GM12878 (cell line): Measurements from ENCODE around the gene BPIFA3. TPM values are rescaled to one million over a fixed set of nuclear protein-coding genes. Genes with fewer than 3 reads are reported as not detected.

Source experiments
- ATAC-seq: fragments of 200-7000 bp; cut with Tn5 transposase; 3 replicates; pipeline ENCODE4 v1.9.1; 2020; ENCODE audit warnings: mild to moderate bottlenecking, moderate library complexity
- BruUV-seq: library from RNA; stranded (reverse); fragments of 400-500 nt; replicated peaks from 2 replicates; lab custom pipeline; 2021; lab: Mats Ljungman, UMichigan
- CTCF ChIA-PET: fragments of 300-600 bp; sonication (Branson Sonifier 250); formaldehyde crosslinking; extraction: SDS; loops from one replicate; lab custom pipeline; 2021; ENCODE audit warnings: inconsistent platforms; lab: Yijun Ruan, JAX
- POLR2A ChIA-PET: fragments of 350-600 bp; formaldehyde crosslinking; extraction: SDS; loops from one replicate; lab custom pipeline; 2021; ENCODE audit warnings: inconsistent platforms; lab: Charles Lee
- RAD21 ChIA-PET: fragments of 300-600 bp; sonication (Branson Sonifier 250); formaldehyde crosslinking; loops from one replicate; lab custom pipeline; 2023; ENCODE audit warnings: antibody characterized with exemption; ENCODE audit not compliant: unreplicated experiment; lab: Charles Lee
- SMC1A ChIA-PET: fragments of 300-600 bp; sonication (Branson Sonifier 250); formaldehyde crosslinking; loops from one replicate; lab custom pipeline; 2023; ENCODE audit not compliant: unreplicated experiment, uncharacterized antibody; lab: Charles Lee
- DNase-seq: peaks from one replicate; pipeline ENCODE4 v3.0.0-alpha.2; 2011; ENCODE audit warnings: low read depth, low spot score
- FAIRE-seq: peaks from 3 replicates; lab custom pipeline; 2011; peaks lifted over from hg19 to GRCh38; lab: Jason Lieb, UNC
- H2AFZ ChIP-seq: 2 replicates; pipeline ENCODE4 v1.6.0; 2011; ENCODE audit warnings: low read depth, low read length, control low read depth; ENCODE audit not compliant: control insufficient read depth
- H3K27ac ChIP-seq: 2 replicates; pipeline ENCODE4 v1.5.1; 2011; ENCODE audit warnings: control low read depth; ENCODE audit not compliant: control insufficient read depth, insufficient read depth
- H3K27me3 ChIP-seq, 2 experiments: replicated peaks in 1 of 2; 2 replicates each; pipeline versions ENCODE4 v1.6.0 to v1.6.1; 2011; ENCODE audit warnings: low read length in 1 of 2; ENCODE audit not compliant: control insufficient read depth in 2 of 2, insufficient read depth in 2 of 2
- H3K36me3 ChIP-seq, 2 experiments: 2 replicates each; pipeline ENCODE4 v1.5.1; 2011; ENCODE audit warnings: low read length in 1 of 2; ENCODE audit not compliant: control insufficient read depth in 2 of 2, insufficient read depth in 2 of 2
- H3K4me1 ChIP-seq: 2 replicates; pipeline ENCODE4 v1.6.1; 2011; ENCODE audit warnings: mild to moderate bottlenecking, low read length, moderate library complexity, mixed read lengths; ENCODE audit not compliant: control insufficient read depth, insufficient read depth
- H3K4me2 ChIP-seq: 2 replicates; pipeline ENCODE4 v1.6.0; 2011; ENCODE audit warnings: control low read depth; ENCODE audit not compliant: control insufficient read depth, insufficient read depth
- H3K4me3 ChIP-seq: fragments of 200-600 bp; sonication (generic); 2 replicates; pipeline ENCODE4 v1.5.1; 2016
- H3K79me2 ChIP-seq: 2 replicates; pipeline ENCODE4 v1.6.0; 2011; ENCODE audit warnings: low read length; ENCODE audit not compliant: control insufficient read depth, insufficient read depth
- H3K9ac ChIP-seq: 2 replicates; pipeline ENCODE4 v1.8.0; 2011; ENCODE audit warnings: low read length, control low read depth, mixed read lengths; ENCODE audit not compliant: control insufficient read depth, insufficient read depth
- H3K9me3 ChIP-seq: replicated peaks from 3 replicates; pipeline ENCODE4 v1.5.1; 2011; ENCODE audit warnings: mild to moderate bottlenecking, low read length; ENCODE audit not compliant: control insufficient read depth, insufficient read depth
- H4K20me1 ChIP-seq: 2 replicates; pipeline ENCODE4 v1.6.0; 2011; ENCODE audit not compliant: control insufficient read depth, insufficient read depth
- TARDBP ChIP-seq: IDR thresholded peaks from 2 replicates; pipeline ENCODE4 v1.6.1; 2016; ENCODE audit warnings: borderline replicate concordance
- WGBS: methylation state at CpG from one replicate; pipeline ENCODE4 v1.1.6; 2016; ENCODE audit warnings: low lambda C conversion rate; ENCODE audit not compliant: insufficient replicate concordance, insufficient coverage; ENCODE audit errors: missing lambda C conversion rate; 5-methylcytosine and 5-hydroxymethylcytosine counted together
- in situ Hi-C: fragments of 300-500 bp; cut with MboI; formaldehyde crosslinking; loops from 9 replicates; pipeline ENCODE4 v1.14.3; 2018; ENCODE audit warnings: mixed read lengths
- intact Hi-C: fragments of 100-400 bp; cut with micrococcal nuclease; formaldehyde crosslinking; loops from one replicate; pipeline ENCODE4 v1.14.2; 2022; ENCODE audit not compliant: unreplicated experiment
- polyA plus RNA-seq, 11 experiments: library from polyadenylated mRNA; depleted of rRNA in 4 of 11; unstranded in 6 of 11; stranded (reverse) in 5 of 11; fragments of >200 nt; fragmentation: Nextera tagmentation in 4 of 11; fragmentation: Illumina TruSeq in 1 of 11; extraction: Ambion mirVana in 4 of 11; extraction: Trizol in 1 of 11; gene quantifications; 1 replicate in 1 of 11; 2 replicates in 10 of 11; pipeline versions ENCODE4 v1.2.1 to v1.2.3, GENCODE V29; 2011 to 2016; ENCODE audit warnings: inconsistent platforms in 2 of 11, missing spikeins in 2 of 11, low read depth in 1 of 11
- total RNA-seq, 4 experiments: library from RNA; depleted of rRNA in 3 of 4; stranded (reverse); fragments of >200 nt in 3 of 4; fragmentation: Illumina TruSeq in 1 of 4; extraction: Trizol in 1 of 4; gene quantifications; 2 replicates each; pipeline versions ENCODE4 v1.2.1 to v1.2.3, GENCODE V29; 2013 to 2021
- TF ChIP-seq, protein P1 (sequence below): fragments of 450-650 bp; IDR thresholded peaks from 2 replicates; pipeline ENCODE4 v1.6.1; 2014; ENCODE audit warnings: mild to moderate bottlenecking

BPIFA3 gene
- total and polyA plus RNA-seq, 10 of the 15 experiments (the other 5 are each of a cell fraction or from before 2014, with no cell fraction given) = not detected

DNA sequence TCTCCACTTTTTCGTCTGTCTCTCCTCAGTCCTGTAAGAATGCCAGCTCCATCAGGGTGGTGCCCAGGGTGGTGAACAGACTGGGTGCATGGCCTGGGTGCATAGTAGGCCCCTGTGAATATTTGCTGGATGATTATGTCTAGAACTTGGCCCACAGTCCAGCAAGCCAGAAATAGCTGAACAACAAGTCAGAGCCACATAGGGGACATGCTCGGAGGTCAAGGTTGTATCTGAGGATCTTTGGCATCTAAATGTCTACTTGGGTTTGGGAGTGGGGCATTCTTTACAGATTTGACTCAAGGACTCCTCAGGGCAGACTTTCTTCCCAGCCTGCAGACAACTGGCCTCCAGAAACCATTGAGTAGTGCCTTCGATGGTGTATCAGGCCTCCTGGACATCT, 18.1 kb upstream of the BPIFA3 start:
- no peak overlapping the region for H3K27ac ChIP-seq
- 7% methylated on average over 3 of the region's 3 CpGs for WGBS
- FAIRE-seq (no peak), DNase-seq (no peak)
- ChIA-PET CTCF (no interaction called here), RAD21 (interaction anchor here (0.5 kb wide), 1 partner anchor 100 kb away, joined by 3 read pairs; no protein-coding TSS in a partner anchor), POLR2A (no interaction called here)
- H3K4me1 ChIP-seq = no peaks in the 10 kb centered on the region
- no peaks in the 10 kb centered on the region; a peak in 2 of 4 replicates for H3K27me3 ChIP-seq
- TF ChIP-seq TARDBP = no peak
- TF ChIP-seq, all 136 proteins: peak for 0
- intact Hi-C loops = no loop called here
- no peaks in the 10 kb centered on the region for H3K79me2 ChIP-seq
- no peaks in the 10 kb centered on the region for H3K36me3 ChIP-seq
- no peak overlapping the region for H3K4me3 ChIP-seq
- no peaks in the 10 kb centered on the region for H4K20me1 ChIP-seq
- no peak overlapping the region for H2AFZ ChIP-seq
- H3K9me3 ChIP-seq = no peaks in the 10 kb centered on the region
- no peak overlapping the region for H3K4me2 ChIP-seq
- no peak for ATAC-seq
- SMC1A ChIA-PET = no interaction called here
- in situ Hi-C loops = no loop called here
- no peak overlapping the region for H3K9ac ChIP-seq
- no TSS peak for BruUV-seq

DNA sequence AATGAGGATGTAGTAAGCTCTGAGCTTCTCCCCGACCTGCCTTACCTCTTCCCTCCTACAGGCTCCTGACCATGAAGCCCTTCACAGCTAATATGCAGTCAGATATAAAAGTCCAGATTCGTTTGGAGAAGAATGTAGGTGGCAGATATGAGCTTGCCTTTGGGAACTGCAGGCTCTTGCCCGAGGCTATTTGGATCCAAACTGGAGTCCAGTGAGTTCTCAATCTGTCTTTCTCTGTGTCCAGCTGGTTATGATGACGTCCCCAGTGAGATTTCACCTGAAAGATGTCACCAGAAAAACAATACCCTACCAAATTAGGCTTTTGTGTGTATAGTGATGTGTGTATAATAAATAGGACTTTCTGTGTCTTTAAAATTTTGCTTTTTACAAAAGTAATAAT, 14.7 kb upstream of the BPIFA3 start:
- RAD21 ChIA-PET = no interaction called here

More for the DNA sequence above, 14.7 kb upstream of the BPIFA3 start:
- H3K79me2 ChIP-seq = no peaks in the 10 kb centered on the region
- H4K20me1 ChIP-seq = no peaks in the 10 kb centered on the region
- in situ Hi-C loops = no loop called here
- H3K9me3 ChIP-seq = no peaks in the 10 kb centered on the region
- no TSS peak for BruUV-seq
- no peaks in the 10 kb centered on the region for H3K4me1 ChIP-seq
- 0% methylated on average over 4 of the region's 4 CpGs for WGBS
- ChIA-PET CTCF (no interaction called here), SMC1A (no interaction called here), POLR2A (no interaction called here)
- no peak overlapping the region for H3K27ac ChIP-seq
- intact Hi-C loops = no loop called here
- FAIRE-seq (no peak), DNase-seq (no peak), ATAC-seq (no peak)
- no peak overlapping the region for H3K9ac ChIP-seq
- H2AFZ ChIP-seq = no peak overlapping the region
- H3K4me3 ChIP-seq = no peak overlapping the region
- H3K27me3 ChIP-seq = peaks cover 0 to 1% of the 10 kb centered on the region in 2 experiments; a peak in 3 of 4 replicates
- TF ChIP-seq, protein P1, sequence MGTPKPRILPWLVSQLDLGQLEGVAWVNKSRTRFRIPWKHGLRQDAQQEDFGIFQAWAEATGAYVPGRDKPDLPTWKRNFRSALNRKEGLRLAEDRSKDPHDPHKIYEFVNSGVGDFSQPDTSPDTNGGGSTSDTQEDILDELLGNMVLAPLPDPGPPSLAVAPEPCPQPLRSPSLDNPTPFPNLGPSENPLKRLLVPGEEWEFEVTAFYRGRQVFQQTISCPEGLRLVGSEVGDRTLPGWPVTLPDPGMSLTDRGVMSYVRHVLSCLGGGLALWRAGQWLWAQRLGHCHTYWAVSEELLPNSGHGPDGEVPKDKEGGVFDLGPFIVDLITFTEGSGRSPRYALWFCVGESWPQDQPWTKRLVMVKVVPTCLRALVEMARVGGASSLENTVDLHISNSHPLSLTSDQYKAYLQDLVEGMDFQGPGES = no peak
- no peak overlapping the region for H3K4me2 ChIP-seq
- H3K36me3 ChIP-seq = no peaks in the 10 kb centered on the region
